GM21381 (cell line): Measurements from ENCODE around the gene ZNF689.

Source experiments
- ATAC-seq: cut with Tn5 transposase; IDR thresholded peaks from one replicate; pipeline ENCODE4 v1.9.1; 2021; ENCODE audit warnings: mild to moderate bottlenecking, moderate library complexity; ENCODE audit not compliant: unreplicated experiment

ZNF689 gene

GRCh38 chr16:30609926-30610839, at the start of gene ZNF689:
TSS of gene ZNF689 (minus strand) at chr16:30610389. CDS start at chr16:30610041, 348 bp downstream.
- ATAC-seq, result peak; percentile 80

DNA sequence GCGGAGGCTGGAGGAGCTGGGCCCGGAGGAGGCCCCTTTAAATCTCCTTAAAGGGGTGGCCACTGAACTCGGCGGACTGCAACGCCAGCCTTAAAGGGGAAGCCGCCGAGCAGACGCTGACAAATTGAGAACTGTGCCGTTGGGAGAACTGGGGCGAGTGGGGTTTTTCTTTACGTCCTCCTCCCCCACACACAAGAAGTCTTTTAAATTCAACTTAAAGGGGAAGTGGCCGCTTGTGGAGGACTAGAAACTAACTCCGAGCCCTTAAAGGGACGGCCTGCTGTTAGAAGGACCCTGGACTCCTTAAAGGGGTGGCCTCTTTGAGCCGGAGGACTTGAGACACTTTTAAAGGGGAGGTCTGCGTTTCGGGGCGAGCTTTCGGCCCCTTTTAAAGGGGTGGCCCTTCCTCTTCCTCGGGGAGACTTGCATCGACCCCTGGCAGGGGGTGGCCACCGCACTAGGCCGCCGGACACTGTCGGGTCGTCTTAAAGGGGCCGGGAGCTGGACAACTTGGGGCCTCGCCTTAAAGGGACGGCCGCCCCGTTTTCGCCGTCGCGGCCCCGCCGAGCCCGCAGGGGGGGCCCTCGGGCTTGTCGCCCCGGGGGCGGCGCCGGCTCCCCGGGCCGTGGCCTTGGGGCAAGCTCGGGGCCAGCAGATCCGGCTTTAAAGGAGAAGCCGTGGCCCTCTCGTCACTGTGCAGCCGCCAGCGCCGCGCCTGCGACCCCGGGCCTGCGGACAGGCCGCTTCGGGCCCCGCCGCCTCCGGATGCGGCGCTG, 48.7 kb upstream of the ZNF689 start:
- ATAC-seq, result peak; percentile 19

DNA sequence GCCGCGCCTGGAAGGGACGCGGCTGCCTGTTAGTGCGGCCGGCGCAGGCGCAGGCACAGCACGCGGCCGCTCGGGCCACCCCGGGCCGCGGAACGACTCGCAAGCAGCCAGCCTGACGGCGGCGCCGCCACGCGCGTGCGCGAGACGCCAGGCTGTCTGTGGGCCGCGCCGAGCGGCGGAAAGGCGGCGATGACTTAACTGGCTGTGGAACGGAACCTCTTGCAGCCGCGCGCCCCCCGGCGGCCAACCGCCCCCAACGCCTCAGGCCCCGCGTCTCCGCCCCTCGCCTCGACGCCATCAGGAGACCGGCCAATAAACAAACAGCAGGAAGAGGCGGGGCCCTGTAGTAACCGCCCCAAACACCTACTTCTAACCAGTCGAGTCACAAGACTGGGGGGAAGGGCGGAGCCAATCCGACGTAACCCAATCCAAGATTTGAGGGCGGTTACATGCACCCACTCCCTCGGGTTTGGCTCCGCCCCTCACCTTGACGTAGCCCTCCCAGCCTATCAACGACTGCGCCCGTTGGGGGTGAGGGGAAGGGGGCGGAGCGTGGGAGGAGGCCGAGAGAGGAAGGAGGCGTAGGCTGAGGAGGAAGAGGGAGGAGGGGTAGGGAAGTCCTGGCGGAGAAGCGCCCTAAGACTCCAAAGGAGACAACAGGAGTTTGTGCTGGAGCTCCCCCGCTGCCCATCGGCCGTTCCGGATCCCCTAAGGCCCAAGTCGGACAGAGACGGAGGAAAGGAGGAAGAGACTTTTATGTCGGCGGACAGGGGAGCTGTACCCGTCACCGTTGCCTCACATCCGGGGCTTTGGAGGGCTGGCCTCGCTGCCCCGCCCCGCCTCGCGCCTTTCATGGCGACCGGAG, 47.9 kb upstream of the ZNF689 start, which contains the start of gene FBRS:
Gene FBRS, plus strand, starts transcription at position 566 of the 865 bp plus-strand sequence. CDS start 1,088 bp downstream, outside the sequence.
- ATAC-seq, result peak; percentile 64

GRCh38 chr16:30656974-30657865, 47.0 kb upstream of the ZNF689 start:
- no peak for ATAC-seq

DNA sequence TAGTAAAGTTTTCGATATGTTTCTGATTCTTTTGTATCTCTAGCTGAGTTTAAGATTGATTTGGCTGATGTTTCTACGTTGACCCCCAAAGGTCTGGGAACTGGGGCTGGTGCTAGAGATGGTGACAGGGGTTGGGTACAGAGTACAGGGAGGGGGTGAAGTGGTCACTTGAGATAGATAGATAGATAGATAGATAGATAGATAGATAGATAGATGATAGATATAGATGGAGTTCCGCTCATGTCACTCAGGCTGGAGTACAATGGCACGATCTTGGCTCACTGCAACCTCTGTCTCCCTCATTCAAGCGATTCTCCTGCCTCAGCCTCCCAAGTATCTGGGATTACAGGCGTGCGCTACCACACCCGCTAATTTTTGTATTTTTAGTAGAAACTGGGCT, 46.2 kb upstream of the ZNF689 start:
- no peak for ATAC-seq

DNA sequence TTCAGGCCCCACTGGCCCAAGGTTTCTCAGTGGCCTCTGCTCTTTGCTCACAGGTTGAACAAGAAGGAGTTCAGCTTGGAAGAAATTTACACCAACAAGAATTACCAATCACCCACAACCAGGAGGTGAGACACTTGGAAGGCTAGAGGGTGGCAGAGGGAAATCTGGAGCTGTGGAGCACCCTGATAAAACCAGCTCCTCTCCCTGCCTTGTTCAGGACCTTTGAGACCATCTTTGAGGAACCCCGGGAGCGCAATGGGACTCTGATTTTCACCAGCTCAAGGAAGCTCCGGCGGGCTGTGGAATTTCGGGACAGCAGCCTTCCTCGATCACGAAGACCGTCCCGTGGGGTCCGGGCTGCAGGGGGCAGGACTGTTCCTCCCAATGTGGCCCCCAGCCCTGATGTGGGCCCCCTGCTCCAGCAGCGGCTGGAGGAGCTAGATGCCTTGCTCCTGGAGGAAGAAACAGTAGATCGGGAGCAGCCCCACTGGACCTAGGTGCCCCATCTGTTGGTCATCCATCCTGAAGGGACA, 45.7 kb upstream of the ZNF689 start:
- ATAC-seq, result no peak

GRCh38 chr16:30654856-30655255, 44.7 kb upstream of the ZNF689 start:
- no peak for ATAC-seq

- no peak for ATAC-seq
Measured at GRCh38 chr16:30652718-30653117, 42.5 kb upstream of the ZNF689 start.

DNA sequence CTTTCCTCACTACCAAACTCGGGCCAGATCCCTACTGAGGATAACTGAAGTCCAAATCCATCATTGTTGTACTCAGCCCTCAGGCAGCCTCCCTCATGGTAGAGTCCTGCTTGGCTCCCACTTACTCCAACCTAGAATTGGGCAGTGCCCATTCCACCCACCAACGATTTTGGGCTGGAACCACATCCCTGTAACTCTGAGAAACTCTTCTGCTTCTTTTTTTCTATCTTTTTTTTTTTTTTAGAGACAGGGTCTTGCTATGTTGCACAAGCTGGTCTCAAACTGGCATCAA, 41.8 kb upstream of the ZNF689 start:
- no peak for ATAC-seq

DNA sequence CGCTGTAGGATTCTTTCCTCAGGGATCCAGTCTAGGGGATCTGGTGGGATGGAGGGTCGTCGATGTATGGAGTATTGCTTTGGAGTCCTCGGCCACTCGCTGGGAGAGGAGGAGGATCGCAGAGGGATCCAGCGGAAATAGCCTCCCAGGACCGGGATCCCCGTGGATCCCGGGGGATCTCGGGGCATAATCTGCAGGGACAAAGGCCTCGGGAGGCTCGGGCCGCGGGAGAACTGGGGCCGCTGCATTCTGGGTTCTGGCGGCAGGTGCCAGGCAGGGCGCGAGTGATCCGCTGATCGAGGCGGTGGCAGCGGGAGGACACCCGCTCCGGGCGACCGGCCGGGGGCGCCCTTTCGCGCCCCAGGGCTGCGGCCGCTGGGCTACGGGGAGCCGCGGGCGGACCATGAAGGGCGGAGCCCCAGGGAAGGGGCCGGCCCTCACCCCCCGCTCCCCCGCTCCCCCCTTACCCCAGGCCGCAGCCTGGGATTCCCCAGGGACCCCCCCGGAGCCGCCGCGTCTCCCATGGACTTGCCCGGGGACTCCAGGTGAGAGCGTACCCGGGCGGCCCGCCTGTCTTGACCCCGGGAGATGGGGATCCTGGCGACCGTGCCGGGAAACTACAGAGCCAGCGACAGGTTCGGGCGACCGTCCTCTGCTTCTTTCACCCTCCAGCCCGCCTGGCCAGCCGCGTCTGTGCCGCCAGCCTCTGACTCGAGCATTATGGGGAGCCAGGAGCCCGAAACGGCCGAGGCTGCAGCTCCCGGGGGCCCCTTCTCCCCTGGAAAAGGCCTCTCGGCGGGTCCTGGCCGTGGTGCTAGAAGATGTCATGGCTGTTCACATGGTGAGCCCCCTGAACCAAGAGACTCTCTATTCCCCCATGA, 41.2 kb upstream of the ZNF689 start:
- peak; percentile 49 for ATAC-seq

DNA sequence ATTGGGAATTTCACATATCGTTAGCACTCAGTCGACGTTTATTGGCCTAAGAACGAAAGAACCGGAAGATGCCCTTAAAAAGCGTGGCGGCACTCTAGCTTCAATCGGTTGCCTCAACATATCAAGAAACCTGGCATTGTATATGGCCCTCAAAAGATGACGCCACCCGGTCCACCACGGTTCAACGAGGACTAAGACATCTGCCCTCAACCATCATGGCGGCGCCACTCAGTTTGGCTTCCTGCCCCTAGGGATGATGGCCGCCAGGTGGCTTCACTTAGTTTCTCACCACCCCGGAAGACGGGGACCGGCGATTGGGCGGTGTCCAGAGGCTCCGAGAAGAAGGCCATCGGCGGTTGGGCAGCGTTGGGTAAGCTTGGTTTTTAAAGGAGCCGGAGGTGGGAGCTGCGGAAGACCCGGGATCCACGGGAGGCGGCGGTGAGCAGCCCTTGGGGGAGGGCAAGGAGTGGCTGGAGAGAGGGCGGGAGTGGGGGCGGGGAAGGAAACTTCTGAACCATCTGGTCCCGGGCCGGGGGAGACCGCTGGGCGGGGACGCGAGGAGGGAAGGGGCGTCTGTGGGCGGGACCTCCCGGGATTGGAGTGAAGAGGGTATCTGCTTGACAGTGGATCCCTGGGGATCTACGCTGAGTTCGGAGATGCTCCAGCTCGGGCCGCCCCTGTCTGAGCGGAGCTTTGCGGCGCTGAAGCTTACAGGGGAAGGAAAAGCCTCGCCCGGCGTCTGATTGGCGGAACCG, 40.4 kb upstream of the ZNF689 start, which contains the start of gene PRR14:
Gene PRR14, plus strand, starts transcription at position 592 of the 755 bp plus-strand sequence. CDS start 686 bp downstream, outside the sequence.
- ATAC-seq, result peak; percentile 64

DNA sequence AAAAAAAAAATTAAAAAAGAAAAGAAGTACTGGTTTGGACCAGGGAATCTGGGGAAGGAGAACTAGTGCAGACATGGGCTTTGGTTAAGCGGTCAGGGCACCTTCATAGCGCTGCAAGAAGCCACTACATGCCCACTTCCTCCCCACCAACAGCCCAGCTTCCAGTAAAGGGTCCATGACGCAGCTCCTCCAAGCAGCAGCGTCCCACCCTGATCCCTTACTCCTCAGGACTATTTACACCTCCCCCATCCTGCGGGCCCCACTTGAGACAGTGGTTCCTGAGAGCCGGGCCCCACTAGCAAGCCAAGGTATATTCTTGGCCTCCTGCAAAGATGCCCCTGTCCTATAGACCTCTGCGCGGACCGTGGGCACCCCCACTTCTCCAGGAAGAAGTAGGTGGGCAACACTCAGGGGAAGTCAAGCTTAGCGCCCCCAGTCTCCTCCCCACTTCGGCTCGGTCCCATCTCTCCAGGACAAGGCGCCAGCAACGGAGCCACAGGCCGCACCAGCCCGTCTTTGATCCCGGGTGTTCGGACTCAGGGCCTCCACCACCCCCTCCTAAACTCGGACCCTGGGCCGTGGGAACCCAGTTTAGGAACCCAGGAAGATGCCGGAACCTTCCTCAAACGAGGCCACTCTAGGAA, 39.7 kb upstream of the ZNF689 start:
- ATAC-seq, result peak; percentile 2

DNA sequence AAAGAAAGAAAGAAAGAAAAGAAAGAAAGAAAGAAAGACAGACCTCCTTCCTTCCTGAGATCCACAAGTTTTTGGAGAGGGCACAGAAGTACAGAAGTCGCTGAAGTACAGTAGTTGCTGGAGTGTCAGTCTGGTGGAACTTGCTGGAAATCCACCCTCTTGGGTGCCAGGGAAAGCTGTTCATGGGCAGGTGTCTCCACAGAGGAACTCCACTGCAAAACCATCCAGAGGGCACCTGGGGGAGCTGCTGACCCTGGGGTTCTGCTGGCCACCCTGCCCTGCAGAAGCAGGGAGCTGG, 37.0 kb upstream of the ZNF689 start:
- ATAC-seq, result no peak

DNA sequence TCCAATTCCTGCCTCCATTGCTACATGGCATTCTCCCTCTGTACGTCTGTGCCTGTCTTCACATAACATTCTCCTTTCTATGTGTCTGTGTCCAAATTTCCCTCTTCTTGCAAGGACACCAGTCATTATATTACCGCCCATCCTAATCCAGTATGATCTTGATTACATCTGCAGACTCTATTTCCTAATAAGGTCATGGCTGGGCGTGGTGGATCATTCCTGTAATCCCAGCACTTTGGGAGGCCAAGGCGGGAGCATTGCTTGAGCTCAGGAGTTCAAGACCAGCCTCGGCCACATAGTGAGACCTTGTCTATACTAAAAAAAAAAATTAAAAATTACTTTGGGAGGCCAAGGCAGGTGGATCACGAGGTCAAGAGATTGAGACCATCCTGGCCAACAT, 35.5 kb upstream of the ZNF689 start:
- no peak for ATAC-seq

DNA sequence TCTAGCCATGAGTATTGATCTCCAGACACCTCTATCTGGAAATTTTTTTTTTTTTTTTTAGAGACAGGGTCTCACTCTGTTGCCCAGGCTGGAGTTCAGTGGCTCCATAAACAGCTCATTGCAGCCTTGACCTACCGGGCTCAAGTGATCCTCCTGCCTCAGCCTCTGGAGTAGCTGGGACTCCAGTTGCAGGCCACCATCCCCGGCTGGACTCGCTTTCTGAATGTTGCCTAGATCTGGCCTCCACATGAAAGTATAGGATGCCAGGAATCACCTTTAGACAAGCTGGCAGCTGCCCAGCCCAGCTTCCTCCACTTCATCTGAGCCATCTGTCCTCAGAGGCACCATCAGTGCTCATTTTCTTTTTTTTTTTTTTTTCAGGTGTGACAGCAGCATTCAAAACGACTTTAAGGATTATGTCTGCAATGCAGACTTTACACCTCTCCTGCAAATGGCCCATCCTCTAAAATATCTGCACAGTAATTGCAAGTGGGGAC, 34.2 kb upstream of the ZNF689 start:
- no peak for ATAC-seq

GRCh38 chr16:30641378-30641982, 31.3 kb upstream of the ZNF689 start:
- ATAC-seq, result no peak

GRCh38 chr16:30637944-30638343, 27.8 kb upstream of the ZNF689 start:
- ATAC-seq, result no peak
